HS-5 (cell line): Measurements from ENCODE around the gene COL28A1.

Source experiments
- DNase-seq: peaks from one replicate; pipeline ENCODE4 v3.0.0-alpha.2; 2012; ENCODE audit warnings: low read depth

The COL28A1 gene

GRCh38 chr7:7330997-7331396 lies 204.7 kb downstream of the COL28A1 start:
- DNase-seq = no peak

GRCh38 chr7:7329326-7329725 lies 206.3 kb downstream of the COL28A1 start:
- no peak for DNase-seq

- no peak for DNase-seq
Measured at GRCh38 chr7:7327423-7327822, 208.2 kb downstream of the COL28A1 start.

- DNase-seq = no peak
Measured at GRCh38 chr7:7324698-7325097, 211.0 kb downstream of the COL28A1 start.

- no peak for DNase-seq
Measured at GRCh38 chr7:7323921-7324320, 211.8 kb downstream of the COL28A1 start.

- no peak for DNase-seq
Measured at GRCh38 chr7:7323352-7323751, 212.3 kb downstream of the COL28A1 start.

GRCh38 chr7:7321681-7322080 lies 214.0 kb downstream of the COL28A1 start:
- no peak for DNase-seq

GRCh38 chr7:7318601-7319000 lies 217.1 kb downstream of the COL28A1 start:
- no peak for DNase-seq

- DNase-seq = no peak
Measured at GRCh38 chr7:7317850-7318249, 217.8 kb downstream of the COL28A1 start.

GRCh38 chr7:7315851-7316250 lies 219.8 kb downstream of the COL28A1 start:
- no peak for DNase-seq

GRCh38 chr7:7312323-7312722 lies 223.3 kb downstream of the COL28A1 start:
- DNase-seq = no peak

- no peak for DNase-seq
Measured at GRCh38 chr7:7311001-7311400, 224.7 kb downstream of the COL28A1 start.

GRCh38 chr7:7309203-7309602 lies 226.5 kb downstream of the COL28A1 start:
- no peak for DNase-seq
